ENCODE measurements around the gene ACOX1.

The ACOX1 gene

GRCh38 chr17:75978938-75979704, at the start of gene ACOX1, which contains the start of gene TEN1:
Gene ACOX1, minus strand, starts transcription at chr17:75979166. Its CDS starts 93 bp downstream, at chr17:75979073.
Gene TEN1, plus strand, starts transcription at chr17:75979240. Its CDS starts 6,953 bp downstream, at chr17:75986193.
- Histone ChIP-seq H3K27ac (ENCODE audit: low read depth, low read length) (peak within 1 kb of the TSS; percentile 76), H3K4me1 (ENCODE audit: control insufficient read depth, insufficient read depth, low read length) (peaks cover 36% of the 10 kb centered on the region), H3K27me3 (ENCODE audit: control insufficient read depth, insufficient read depth, low read length) (no peaks in the 10 kb centered on the region), H3K9ac (ENCODE audit: low read length) (peak within 1 kb of the TSS; percentile 84), H3K4me3 (ENCODE audit: low read depth, low read length) (peak within 1 kb of the TSS; percentile 90), H3K9me3 (ENCODE audit: control insufficient read depth, insufficient read depth, low read depth, low read length) (no peaks in the 10 kb centered on the region), H3K36me3 (ENCODE audit: control insufficient read depth, insufficient read depth, low read length) (peaks cover 16% of the 10 kb centered on the region)

GRCh38 chr17:76027159-76027839, 48.3 kb upstream of the ACOX1 start, which contains the start of gene EVPL:
Gene EVPL, minus strand, starts transcription at chr17:76027306. Its CDS starts 108 bp downstream, at chr17:76027198.
- H3K27ac ChIP-seq (ENCODE audit: low read depth, low read length): no peak within 1 kb of the TSS
- peaks cover 15% of the 10 kb centered on the region for H3K4me1 ChIP-seq (ENCODE audit: control insufficient read depth, insufficient read depth, low read length)
- H3K9ac ChIP-seq (ENCODE audit: low read length): no peak within 1 kb of the TSS
- no peaks in the 10 kb centered on the region for H3K27me3 ChIP-seq (ENCODE audit: control insufficient read depth, insufficient read depth, low read length)
- no peak within 1 kb of the TSS for H3K4me3 ChIP-seq (ENCODE audit: low read depth, low read length)
- H3K36me3 ChIP-seq (ENCODE audit: control insufficient read depth, insufficient read depth, low read length): no peaks in the 10 kb centered on the region
- H3K9me3 ChIP-seq (ENCODE audit: control insufficient read depth, insufficient read depth, low read depth, low read length): no peaks in the 10 kb centered on the region; the same call in 1 of the 2 replicates

GRCh38 chr17:76026714-76027158, 47.8 kb upstream of the ACOX1 start:
- Histone ChIP-seq H3K9ac (ENCODE audit: low read length) (no peak overlapping the region), H3K4me3 (ENCODE audit: low read depth, low read length) (no peak overlapping the region), H3K27me3 (ENCODE audit: control insufficient read depth, insufficient read depth, low read length) (no peaks in the 10 kb centered on the region), H3K9me3 (ENCODE audit: control insufficient read depth, insufficient read depth, low read depth, low read length) (no peaks in the 10 kb centered on the region; the same call in 1 of the 2 replicates), H3K27ac (ENCODE audit: low read depth, low read length) (no peak overlapping the region), H3K36me3 (ENCODE audit: control insufficient read depth, insufficient read depth, low read length) (no peaks in the 10 kb centered on the region), H3K4me1 (ENCODE audit: control insufficient read depth, insufficient read depth, low read length) (peaks cover 15% of the 10 kb centered on the region)

GRCh38 chr17:76025294-76025693, 46.3 kb upstream of the ACOX1 start:
- no peaks in the 10 kb centered on the region for H3K27me3 ChIP-seq (ENCODE audit: control insufficient read depth, insufficient read depth, low read length)
- no peak overlapping the region for H3K9ac ChIP-seq (ENCODE audit: low read length)
- no peaks in the 10 kb centered on the region for H3K36me3 ChIP-seq (ENCODE audit: control insufficient read depth, insufficient read depth, low read length)
- H3K27ac ChIP-seq (ENCODE audit: low read depth, low read length): no peak overlapping the region
- peaks cover 15% of the 10 kb centered on the region for H3K4me1 ChIP-seq (ENCODE audit: control insufficient read depth, insufficient read depth, low read length)
- no peaks in the 10 kb centered on the region; the same call in 1 of the 2 replicates for H3K9me3 ChIP-seq (ENCODE audit: control insufficient read depth, insufficient read depth, low read depth, low read length)
- no peak overlapping the region for H3K4me3 ChIP-seq (ENCODE audit: low read depth, low read length)

- no peak overlapping the region for H3K4me3 ChIP-seq (ENCODE audit: low read depth, low read length)
- no peak overlapping the region for H3K9ac ChIP-seq (ENCODE audit: low read length)
- no peaks in the 10 kb centered on the region; the same call in 1 of the 2 replicates for H3K9me3 ChIP-seq (ENCODE audit: control insufficient read depth, insufficient read depth, low read depth, low read length)
- no peaks in the 10 kb centered on the region for H3K27me3 ChIP-seq (ENCODE audit: control insufficient read depth, insufficient read depth, low read length)
- H3K4me1 ChIP-seq (ENCODE audit: control insufficient read depth, insufficient read depth, low read length): peaks cover 10% of the 10 kb centered on the region; the same call in 1 of the 2 replicates
- H3K27ac ChIP-seq (ENCODE audit: low read depth, low read length): no peak overlapping the region
- H3K36me3 ChIP-seq (ENCODE audit: control insufficient read depth, insufficient read depth, low read length): no peaks in the 10 kb centered on the region
These were observed 45.4 kb upstream of the ACOX1 start for GRCh38 chr17:76024353-76024752.

GRCh38 chr17:76023900-76024237, 44.9 kb upstream of the ACOX1 start:
- H3K9me3 ChIP-seq (ENCODE audit: control insufficient read depth, insufficient read depth, low read depth, low read length): no peaks in the 10 kb centered on the region; the same call in 1 of the 2 replicates
- no peak overlapping the region for H3K9ac ChIP-seq (ENCODE audit: low read length)
- H3K27me3 ChIP-seq (ENCODE audit: control insufficient read depth, insufficient read depth, low read length): no peaks in the 10 kb centered on the region
- no peaks in the 10 kb centered on the region for H3K36me3 ChIP-seq (ENCODE audit: control insufficient read depth, insufficient read depth, low read length)
- H3K27ac ChIP-seq (ENCODE audit: low read depth, low read length): no peak overlapping the region
- H3K4me3 ChIP-seq (ENCODE audit: low read depth, low read length): no peak overlapping the region
- H3K4me1 ChIP-seq (ENCODE audit: control insufficient read depth, insufficient read depth, low read length): peaks cover 9% of the 10 kb centered on the region; the same call in 1 of the 2 replicates

- no peaks in the 10 kb centered on the region for H3K36me3 ChIP-seq (ENCODE audit: control insufficient read depth, insufficient read depth, low read length)
- peaks cover 3% of the 10 kb centered on the region; the same call in 1 of the 2 replicates for H3K4me1 ChIP-seq (ENCODE audit: control insufficient read depth, insufficient read depth, low read length)
- no peak overlapping the region for H3K4me3 ChIP-seq (ENCODE audit: low read depth, low read length)
- no peaks in the 10 kb centered on the region for H3K27me3 ChIP-seq (ENCODE audit: control insufficient read depth, insufficient read depth, low read length)
- no peaks in the 10 kb centered on the region; the same call in 1 of the 2 replicates for H3K9me3 ChIP-seq (ENCODE audit: control insufficient read depth, insufficient read depth, low read depth, low read length)
- H3K27ac ChIP-seq (ENCODE audit: low read depth, low read length): no peak overlapping the region
- no peak overlapping the region for H3K9ac ChIP-seq (ENCODE audit: low read length)
These were observed 44.3 kb upstream of the ACOX1 start for GRCh38 chr17:76022973-76023899.

- no peaks in the 10 kb centered on the region for H3K36me3 ChIP-seq (ENCODE audit: control insufficient read depth, insufficient read depth, low read length)
- no peak overlapping the region for H3K27ac ChIP-seq (ENCODE audit: low read depth, low read length)
- H3K9ac ChIP-seq (ENCODE audit: low read length): no peak overlapping the region
These were observed 43.3 kb upstream of the ACOX1 start for GRCh38 chr17:76022285-76022684.

GRCh38 chr17:76019833-76020467, 41.0 kb upstream of the ACOX1 start:
- no peaks in the 10 kb centered on the region for H3K36me3 ChIP-seq (ENCODE audit: control insufficient read depth, insufficient read depth, low read length)
- no peak overlapping the region for H3K4me3 ChIP-seq (ENCODE audit: low read depth, low read length)
- no peaks in the 10 kb centered on the region for H3K9me3 ChIP-seq (ENCODE audit: control insufficient read depth, insufficient read depth, low read depth, low read length)
- no peak overlapping the region for H3K27ac ChIP-seq (ENCODE audit: low read depth, low read length)
- no peak overlapping the region for H3K9ac ChIP-seq (ENCODE audit: low read length)
- H3K27me3 ChIP-seq (ENCODE audit: control insufficient read depth, insufficient read depth, low read length): no peaks in the 10 kb centered on the region
- H3K4me1 ChIP-seq (ENCODE audit: control insufficient read depth, insufficient read depth, low read length): no peaks in the 10 kb centered on the region

More at GRCh38 chr17:76022285-76022684, 43.3 kb upstream of the ACOX1 start:
- Histone ChIP-seq H3K4me1 (ENCODE audit: control insufficient read depth, insufficient read depth, low read length) (peaks cover under 1% of the 10 kb centered on the region; the same call in 1 of the 2 replicates), H3K9me3 (ENCODE audit: control insufficient read depth, insufficient read depth, low read depth, low read length) (no peaks in the 10 kb centered on the region; the same call in 1 of the 2 replicates), H3K4me3 (ENCODE audit: low read depth, low read length) (no peak overlapping the region), H3K27me3 (ENCODE audit: control insufficient read depth, insufficient read depth, low read length) (no peaks in the 10 kb centered on the region)

- no peaks in the 10 kb centered on the region; the same call in 1 of the 2 replicates for H3K27me3 ChIP-seq (ENCODE audit: control insufficient read depth, insufficient read depth, low read length)
- no peak overlapping the region for H3K9ac ChIP-seq (ENCODE audit: low read length)
- peaks cover 2% of the 10 kb centered on the region; the same call in 1 of the 2 replicates for H3K4me1 ChIP-seq (ENCODE audit: control insufficient read depth, insufficient read depth, low read length)
- H3K36me3 ChIP-seq (ENCODE audit: control insufficient read depth, insufficient read depth, low read length): no peaks in the 10 kb centered on the region
- no peak overlapping the region for H3K27ac ChIP-seq (ENCODE audit: low read depth, low read length)
- no peak overlapping the region for H3K4me3 ChIP-seq (ENCODE audit: low read depth, low read length)
- no peaks in the 10 kb centered on the region for H3K9me3 ChIP-seq (ENCODE audit: control insufficient read depth, insufficient read depth, low read depth, low read length)
These were observed 39.8 kb upstream of the ACOX1 start for GRCh38 chr17:76018801-76019200.

Data from HUES6 (cell line).